Activated CD4-positive, alpha-beta T cell treated with anti-CD3 and anti-CD28 coated beads, Interleukin-2, Interleukin-6, amounts not matched to agents 100 ng/mL and 50 ng/mL, durations not matched to agents 16 hours and 8 hours (primary cell): ENCODE data around the gene STOM.

Source experiments
- DNase-seq: peaks from one replicate; pipeline ENCODE4 v3.0.0-alpha.2; 2020

Gene STOM

GRCh38 chr9:121318631-121319382 lies 51.2 kb downstream of the STOM start:
- DNase-seq, result no peak

- no peak for DNase-seq
Measured at GRCh38 chr9:121317737-121318630, 52.1 kb downstream of the STOM start.

- no peak for DNase-seq
Measured at GRCh38 chr9:121316852-121317373, 53.1 kb downstream of the STOM start.

- no peak for DNase-seq
Measured at GRCh38 chr9:121316378-121316777, 53.7 kb downstream of the STOM start.

- no peak for DNase-seq
Measured at GRCh38 chr9:121313458-121314152, 56.4 kb downstream of the STOM start.

- DNase-seq, result no peak
Measured at GRCh38 chr9:121312169-121312568, 57.9 kb downstream of the STOM start.

GRCh38 chr9:121310571-121310970 lies 59.5 kb downstream of the STOM start:
- no peak for DNase-seq

- no peak for DNase-seq
Measured at GRCh38 chr9:121309833-121310425, 60.1 kb downstream of the STOM start.

GRCh38 chr9:121309171-121309570 lies 60.9 kb downstream of the STOM start:
- DNase-seq, result no peak

- no peak for DNase-seq
Measured at GRCh38 chr9:121308765-121309164, 61.3 kb downstream of the STOM start.

- DNase-seq, result no peak
Measured at GRCh38 chr9:121307976-121308375, 62.1 kb downstream of the STOM start.

- no peak for DNase-seq
Measured at GRCh38 chr9:121305269-121305994, 64.6 kb downstream of the STOM start.

- no peak for DNase-seq
Measured at GRCh38 chr9:121304707-121305106, 65.3 kb downstream of the STOM start.

GRCh38 chr9:121303456-121304451 lies 66.3 kb downstream of the STOM start:
- DNase-seq, result no peak

- DNase-seq, result no peak
Measured at GRCh38 chr9:121302786-121303185, 67.3 kb downstream of the STOM start.

- DNase-seq, result no peak
Measured at GRCh38 chr9:121302341-121302740, 67.7 kb downstream of the STOM start.

GRCh38 chr9:121301881-121302286 lies 68.2 kb downstream of the STOM start:
- DNase-seq, result no peak

GRCh38 chr9:121300283-121301119 lies 69.5 kb downstream of the STOM start:
- DNase-seq, result no peak

- DNase-seq, result peak; percentile 14
Measured at GRCh38 chr9:121299467-121300282, 70.4 kb downstream of the STOM start.
